H9 (cell line): ENCODE data around the gene CIDEC. TPM values are rescaled to one million over a fixed set of nuclear protein-coding genes. Genes with fewer than 3 reads are reported as not detected.

Experiments used
- DNase-seq: peaks from one replicate; pipeline ENCODE4 v3.0.0-alpha.2; 2017
- H2AFZ ChIP-seq: one replicate; pipeline ENCODE4 v1.6.1; 2013; ENCODE audit warnings: mild to moderate bottlenecking, low read length, control low read depth, moderate library complexity
- H2AK5ac ChIP-seq: 2 replicates; pipeline ENCODE4 v1.6.1; 2013; ENCODE audit warnings: low read length, control low read depth, mixed read lengths; ENCODE audit not compliant: insufficient read length
- H2BK120ac ChIP-seq: one replicate; pipeline ENCODE4 v1.6.1; 2013; ENCODE audit warnings: low read depth, mild to moderate bottlenecking, low read length, control low read depth, inconsistent platforms; ENCODE audit not compliant: poor library complexity, severe bottlenecking
- H2BK12ac ChIP-seq: 2 replicates; pipeline ENCODE4 v1.6.1; 2013; ENCODE audit warnings: low read length, control low read depth, mixed read lengths, low read depth; ENCODE audit not compliant: insufficient read length
- H2BK15ac ChIP-seq: 2 replicates; pipeline ENCODE4 v1.6.1; 2013; ENCODE audit warnings: low read depth, low read length, control low read depth
- H2BK20ac ChIP-seq: one replicate; pipeline ENCODE4 v1.6.1; 2013; ENCODE audit warnings: low read depth, mild to moderate bottlenecking, low read length, control low read depth, inconsistent platforms; ENCODE audit not compliant: poor library complexity, severe bottlenecking
- H2BK5ac ChIP-seq: 2 replicates; pipeline ENCODE4 v1.6.1; 2013; ENCODE audit warnings: low read length, control low read depth, mixed read lengths; ENCODE audit not compliant: insufficient read length
- H3K14ac ChIP-seq: 2 replicates; pipeline ENCODE4 v1.6.1; 2013; ENCODE audit warnings: low read length, control low read depth; ENCODE audit not compliant: insufficient read depth
- H3K18ac ChIP-seq: 2 replicates; pipeline ENCODE4 v1.6.1; 2013; ENCODE audit warnings: low read depth, mild to moderate bottlenecking, mixed read lengths, low read length, control low read depth; ENCODE audit not compliant: insufficient read length
- H3K23ac ChIP-seq: 2 replicates; pipeline ENCODE4 v1.6.1; 2013; ENCODE audit warnings: low read length, control low read depth, mixed read lengths, low read depth; ENCODE audit not compliant: insufficient read length
- H3K23me2 ChIP-seq: 2 replicates; pipeline ENCODE4 v1.6.1; 2013; ENCODE audit warnings: low read depth, mild to moderate bottlenecking, mixed read lengths, low read length, control low read depth; ENCODE audit not compliant: insufficient read length, poor library complexity, severe bottlenecking
- H3K27ac ChIP-seq: 2 replicates; pipeline ENCODE4 v1.5.1; 2013; ENCODE audit warnings: low read length, control low read depth, mixed read lengths, low read depth; ENCODE audit not compliant: insufficient read length
- H3K27me3 ChIP-seq: 2 replicates; pipeline ENCODE4 v1.6.1; 2013; ENCODE audit warnings: low read length, control low read depth, inconsistent platforms; ENCODE audit not compliant: insufficient read depth
- H3K4ac ChIP-seq: 2 replicates; pipeline ENCODE4 v1.6.1; 2013; ENCODE audit warnings: low read depth, mild to moderate bottlenecking, control low read depth, inconsistent platforms, low read length, moderate library complexity
- H3K4me1 ChIP-seq: 2 replicates; pipeline ENCODE4 v1.6.1; 2013; ENCODE audit warnings: low read length, control low read depth, inconsistent platforms; ENCODE audit not compliant: insufficient read depth
- H3K4me2 ChIP-seq: 2 replicates; pipeline ENCODE4 v1.6.1; 2013; ENCODE audit warnings: low read length, control low read depth, mixed read lengths; ENCODE audit not compliant: insufficient read length, insufficient read depth
- H3K56ac ChIP-seq: 2 replicates; pipeline ENCODE4 v1.6.1; 2013; ENCODE audit warnings: low read depth, mild to moderate bottlenecking, mixed read lengths, low read length, control low read depth; ENCODE audit not compliant: insufficient read length
- H3K79me1 ChIP-seq: 2 replicates; pipeline ENCODE4 v1.6.1; 2013; ENCODE audit warnings: low read depth, mild to moderate bottlenecking, moderate library complexity, low read length, control low read depth, inconsistent platforms; ENCODE audit not compliant: insufficient read depth, poor library complexity, severe bottlenecking
- H3K79me2 ChIP-seq: 2 replicates; pipeline ENCODE4 v1.6.1; 2013; ENCODE audit warnings: low read length, control low read depth, inconsistent platforms; ENCODE audit not compliant: insufficient read depth
- H3K9ac ChIP-seq: 2 replicates; pipeline ENCODE4 v1.6.1; 2013; ENCODE audit warnings: low read length, control low read depth, mixed read lengths; ENCODE audit not compliant: insufficient read length; ENCODE audit errors: extremely low read depth
- H3K9me3 ChIP-seq: one replicate; pipeline ENCODE4 v1.6.1; 2013; ENCODE audit warnings: low read depth, low read length, inconsistent platforms; ENCODE audit not compliant: control insufficient read depth
- H3T11ph ChIP-seq: one replicate; pipeline ENCODE4 v1.6.1; 2013; ENCODE audit warnings: mild to moderate bottlenecking, low read length, control low read depth, inconsistent platforms
- H4K20me1 ChIP-seq: one replicate; pipeline ENCODE4 v1.6.1; 2013; ENCODE audit not compliant: control insufficient read depth, insufficient read length, insufficient read depth
- H4K5ac ChIP-seq: 2 replicates; pipeline ENCODE4 v1.6.1; 2013; ENCODE audit warnings: low read depth, mild to moderate bottlenecking, mixed read lengths, low read length, control low read depth; ENCODE audit not compliant: insufficient read length
- H4K8ac ChIP-seq: replicated peaks from 2 replicates; pipeline ENCODE4 v1.6.1; 2013; ENCODE audit warnings: low read length, control low read depth, mixed read lengths, low read depth; ENCODE audit not compliant: insufficient read length
- H4K91ac ChIP-seq: 2 replicates; pipeline ENCODE4 v1.6.1; 2013; ENCODE audit warnings: low read depth, mild to moderate bottlenecking, moderate library complexity, mixed read lengths, low read length, control low read depth; ENCODE audit not compliant: insufficient read length
- H3K27ac Mint-ChIP-seq, 3 experiments: 2 replicates in 2 of 3; 3 replicates in 1 of 3; pipeline ENCODE4 v1.8.0; 2020 to 2021; ENCODE audit warnings: mixed read lengths in 3 of 3, mild to moderate bottlenecking in 1 of 3, moderate library complexity in 1 of 3
- H3K27me3 Mint-ChIP-seq: 2 replicates; pipeline ENCODE4 v1.8.0; 2021; ENCODE audit warnings: low read depth, mild to moderate bottlenecking, moderate library complexity, mixed read lengths
- H3K36me3 Mint-ChIP-seq, 3 experiments: 2 replicates in 2 of 3; 3 replicates in 1 of 3; pipeline ENCODE4 v1.8.0; 2020 to 2021; ENCODE audit warnings: low read depth in 3 of 3, mixed read lengths in 3 of 3; ENCODE audit not compliant: insufficient read depth in 1 of 3
- H3K4me1 Mint-ChIP-seq, 2 experiments: 2 replicates each; pipeline ENCODE4 v1.8.0; 2020; ENCODE audit warnings: mixed read lengths in 2 of 2
- H3K4me3 Mint-ChIP-seq, 2 experiments: 2 replicates in 1 of 2; 3 replicates in 1 of 2; pipeline ENCODE4 v1.8.0; 2020 to 2021; ENCODE audit warnings: mild to moderate bottlenecking in 2 of 2, mixed read lengths in 2 of 2, moderate library complexity in 1 of 2
- H3K9me3 Mint-ChIP-seq, 2 experiments: 2 replicates in 1 of 2; 3 replicates in 1 of 2; pipeline ENCODE4 v1.8.0; 2020; ENCODE audit warnings: mild to moderate bottlenecking in 2 of 2, mixed read lengths in 2 of 2, moderate library complexity in 1 of 2
- WGBS: extraction: QIAGEN DNeasy Blood & Tissue Kit; methylation state at CpG from one replicate; pipeline ENCODE4 v1.1.7; 2013; ENCODE audit warnings: missing lambda C conversion rate, low lambda C conversion rate, mixed read lengths; ENCODE audit not compliant: insufficient read length; ENCODE audit errors: extremely low coverage; 5-methylcytosine and 5-hydroxymethylcytosine counted together
- total RNA-seq: library from RNA; stranded (reverse); gene quantifications from 2 replicates; pipeline ENCODE4 v1.2.1, GENCODE V29; 2021
- TF ChIP-seq, protein P1 (sequence below): fragments of 200-600 bp; sonication (generic); conservative IDR thresholded peaks from 3 replicates; pipeline ENCODE4 v1.8.0; 2021; ENCODE audit warnings: antibody characterized with exemption, mild to moderate bottlenecking

CIDEC gene
- total RNA-seq, 1 experiment from 2014 or later: not detected

DNA sequence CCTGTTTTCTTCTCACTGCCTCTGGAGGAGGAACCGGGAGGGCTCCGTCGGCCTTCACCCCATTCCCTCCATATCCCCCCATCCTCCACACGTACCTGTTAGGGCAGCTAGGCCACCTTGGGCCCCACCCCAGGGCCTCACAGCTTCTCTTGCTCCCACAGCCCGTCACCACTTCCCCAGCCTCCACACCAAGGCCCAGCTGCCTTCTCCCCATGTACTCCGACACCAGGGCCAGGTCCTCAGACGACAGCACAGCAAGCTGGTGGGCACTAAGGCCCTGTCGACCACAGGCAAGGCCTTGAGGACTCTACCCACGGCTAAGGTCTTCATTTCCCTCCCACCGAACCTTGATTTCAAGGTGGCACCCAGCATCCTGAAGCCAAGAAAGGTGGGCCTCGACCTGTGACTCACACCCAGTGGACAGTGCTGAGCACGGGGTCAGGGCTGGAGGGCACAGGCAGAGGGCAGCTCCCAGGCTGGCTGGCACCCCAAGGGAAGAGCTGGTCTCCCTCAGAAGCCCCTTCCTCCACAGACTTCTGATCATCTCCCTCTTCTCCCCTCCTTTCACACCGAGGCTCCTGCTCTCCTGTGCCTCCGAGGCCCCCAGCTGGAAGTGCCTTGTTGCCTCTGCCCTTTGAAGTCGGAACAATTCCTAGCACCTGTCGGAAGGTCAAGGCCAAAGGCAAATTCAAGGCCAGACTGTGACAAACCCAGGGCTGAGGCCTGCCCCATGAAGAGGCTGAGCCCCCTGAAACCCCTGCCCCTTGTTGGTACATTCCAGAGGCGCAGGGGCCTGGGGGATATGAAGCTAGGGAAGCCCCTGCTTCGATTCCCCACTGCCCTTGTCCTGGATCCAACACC is 45.3 kb downstream of the CIDEC start:
- no peaks in the 10 kb centered on the region for H3K27me3 Mint-ChIP-seq
- DNase-seq: no peak
- peak overlapping the region in 2 of 3 experiments; percentile 53 to 73; a peak in 2 of 7 replicates for H3K27ac Mint-ChIP-seq

More for the DNA sequence above, 45.3 kb downstream of the CIDEC start:
- Histone ChIP-seq H4K8ac (no peak overlapping the region), H3K27me3 (no peaks in the 10 kb centered on the region), H3K27ac (no peak overlapping the region), H2AFZ (no peak overlapping the region), H3K4me1 (no peaks in the 10 kb centered on the region), H2BK15ac (no peak overlapping the region), H3K23ac (no peak overlapping the region), H2AK5ac (no peak overlapping the region), H3K18ac (no peak overlapping the region), H3K23me2 (no peaks in the 10 kb centered on the region), H2BK12ac (no peak overlapping the region), H3K56ac (no peak overlapping the region), H4K20me1 (no peaks in the 10 kb centered on the region), H3K14ac (no peak overlapping the region), H2BK120ac (no peak overlapping the region), H3K79me2 (no peaks in the 10 kb centered on the region), H2BK5ac (no peak overlapping the region), H3K79me1 (no peaks in the 10 kb centered on the region), H3K9me3 (no peaks in the 10 kb centered on the region), H3K4me2 (no peak overlapping the region), H3T11ph (no peak overlapping the region), H4K91ac (no peak overlapping the region), H2BK20ac (no peak overlapping the region), H3K9ac (no peak overlapping the region), H3K4ac (no peak overlapping the region), H4K5ac (no peak overlapping the region)
- Mint-ChIP-seq H3K36me3 (peaks cover 6 to 33% (median 24%) of the 10 kb centered on the region in 3 experiments), H3K4me3 (no peak overlapping the region), H3K9me3 (no peaks in the 10 kb centered on the region), H3K4me1 (no peaks in the 10 kb centered on the region)
- no CpG with 5 or more reads among the region's 18 CpGs for whole genome bisulfite sequencing
- TF ChIP-seq, protein P1, sequence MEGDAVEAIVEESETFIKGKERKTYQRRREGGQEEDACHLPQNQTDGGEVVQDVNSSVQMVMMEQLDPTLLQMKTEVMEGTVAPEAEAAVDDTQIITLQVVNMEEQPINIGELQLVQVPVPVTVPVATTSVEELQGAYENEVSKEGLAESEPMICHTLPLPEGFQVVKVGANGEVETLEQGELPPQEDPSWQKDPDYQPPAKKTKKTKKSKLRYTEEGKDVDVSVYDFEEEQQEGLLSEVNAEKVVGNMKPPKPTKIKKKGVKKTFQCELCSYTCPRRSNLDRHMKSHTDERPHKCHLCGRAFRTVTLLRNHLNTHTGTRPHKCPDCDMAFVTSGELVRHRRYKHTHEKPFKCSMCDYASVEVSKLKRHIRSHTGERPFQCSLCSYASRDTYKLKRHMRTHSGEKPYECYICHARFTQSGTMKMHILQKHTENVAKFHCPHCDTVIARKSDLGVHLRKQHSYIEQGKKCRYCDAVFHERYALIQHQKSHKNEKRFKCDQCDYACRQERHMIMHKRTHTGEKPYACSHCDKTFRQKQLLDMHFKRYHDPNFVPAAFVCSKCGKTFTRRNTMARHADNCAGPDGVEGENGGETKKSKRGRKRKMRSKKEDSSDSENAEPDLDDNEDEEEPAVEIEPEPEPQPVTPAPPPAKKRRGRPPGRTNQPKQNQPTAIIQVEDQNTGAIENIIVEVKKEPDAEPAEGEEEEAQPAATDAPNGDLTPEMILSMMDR: no peak
